ENCODE data around the gene MAPK13.
A peak's percentile ranks its signal among the peaks of the same experiment; 100 is the strongest.
"Not testable (repeated sequence)": the region's sequence is repeated elsewhere in the genome, so short reads cannot be mapped to it uniquely, and the experiment has no call there.

Gene MAPK13

GRCh38 chr6:36129941-36130666 is at the start of gene MAPK13:
Gene MAPK13, plus strand, starts transcription at chr6:36130513. Its CDS starts 70 bp downstream, at chr6:36130583.
- peak; percentile 18 for DNase-seq (ENCODE audit: low spot score)

- no peak for DNase-seq (ENCODE audit: low spot score)
Observed at GRCh38 chr6:36082318-36082717, 48.0 kb upstream of the MAPK13 start.

- DNase-seq (ENCODE audit: low spot score): no peak
Observed at GRCh38 chr6:36083446-36083845, 46.9 kb upstream of the MAPK13 start.

- not testable (repeated sequence) for DNase-seq (ENCODE audit: low spot score)
Observed at GRCh38 chr6:36088204-36088603, 42.1 kb upstream of the MAPK13 start.

- no peak for DNase-seq (ENCODE audit: low spot score)
Observed at GRCh38 chr6:36089048-36089447, 41.3 kb upstream of the MAPK13 start.

GRCh38 chr6:36094238-36094637 is 36.1 kb upstream of the MAPK13 start:
- DNase-seq (ENCODE audit: low spot score): no peak

GRCh38 chr6:36094753-36095496 is 35.4 kb upstream of the MAPK13 start:
- DNase-seq (ENCODE audit: low spot score): peak; percentile 80

- DNase-seq (ENCODE audit: low spot score): no peak
Observed at GRCh38 chr6:36095497-36096391, 34.6 kb upstream of the MAPK13 start.

- DNase-seq (ENCODE audit: low spot score): no peak
Observed at GRCh38 chr6:36098253-36098919, 31.9 kb upstream of the MAPK13 start.

GRCh38 chr6:36098920-36099647 is 31.2 kb upstream of the MAPK13 start:
- no peak for DNase-seq (ENCODE audit: low spot score)

GRCh38 chr6:36099869-36100483 is 30.3 kb upstream of the MAPK13 start:
- peak; percentile 62 for DNase-seq (ENCODE audit: low spot score)

- no peak for DNase-seq (ENCODE audit: low spot score)
Observed at GRCh38 chr6:36101691-36102090, 28.6 kb upstream of the MAPK13 start.

GRCh38 chr6:36102853-36103252 is 27.5 kb upstream of the MAPK13 start:
- DNase-seq (ENCODE audit: low spot score): no peak

- no peak for DNase-seq (ENCODE audit: low spot score)
Observed at GRCh38 chr6:36104836-36105235, 25.5 kb upstream of the MAPK13 start.

- DNase-seq (ENCODE audit: low spot score): peak; percentile 45
Observed at GRCh38 chr6:36109092-36109491, 21.2 kb upstream of the MAPK13 start.

- no peak for DNase-seq (ENCODE audit: low spot score)
Observed at GRCh38 chr6:36110050-36110449, 20.3 kb upstream of the MAPK13 start.

GRCh38 chr6:36110863-36111262 is 19.4 kb upstream of the MAPK13 start:
- no peak for DNase-seq (ENCODE audit: low spot score)

- DNase-seq (ENCODE audit: low spot score): no peak
Observed at GRCh38 chr6:36111526-36111925, 18.8 kb upstream of the MAPK13 start.

GRCh38 chr6:36113049-36113448 is 17.3 kb upstream of the MAPK13 start:
- no peak for DNase-seq (ENCODE audit: low spot score)

GRCh38 chr6:36113703-36114102 is 16.6 kb upstream of the MAPK13 start:
- DNase-seq (ENCODE audit: low spot score): no peak

Data from CD4-positive, alpha-beta T cell treated with Interleukin-15 for 4 hours (primary cell).